MM.1S (cell line): ENCODE measurements around the gene SHC4.

Experiments
- EZH2 ChIP-seq: fragments of 300-600 bp; sonication (generic); optimal IDR thresholded peaks from 2 replicates; pipeline ENCODE3; 2017; ENCODE audit warnings: low read depth, mild to moderate bottlenecking, antibody characterized with exemption, low read length, mixed read lengths
- EZH2phosphoT487 ChIP-seq: fragments of 300-600 bp; sonication (generic); IDR thresholded peaks from 2 replicates; pipeline ENCODE4 v1.6.1; 2018; ENCODE audit warnings: antibody characterized with exemption, low read length
- TF ChIP-seq, protein P1 (sequence below): fragments of 300-600 bp; sonication (generic); IDR thresholded peaks from 2 replicates; pipeline ENCODE4 v1.5.1; 2016; ENCODE audit warnings: antibody characterized with exemption, low read length, mixed read lengths

DNA sequence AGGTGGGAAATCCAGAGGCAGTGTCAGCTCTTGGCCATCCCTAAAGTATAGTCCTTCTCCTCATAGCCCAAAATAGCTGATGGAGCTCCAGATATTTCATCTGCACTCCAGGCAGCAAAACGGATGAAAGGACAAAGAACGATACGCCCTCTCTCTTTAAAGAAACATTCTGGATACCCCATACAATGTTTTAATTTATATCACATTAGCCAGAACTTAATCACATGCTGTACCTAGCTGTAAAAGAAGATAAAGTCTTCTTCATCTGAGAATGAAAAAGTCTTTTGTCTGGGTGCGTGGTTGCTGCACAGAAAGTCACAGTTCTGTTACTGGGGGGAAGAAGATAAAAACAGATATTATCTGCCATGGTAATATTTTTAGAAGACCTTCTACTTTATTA, 4.3 kb upstream of the SHC4 start:
- no peak for TF ChIP-seq EZH2
- no peak for TF ChIP-seq EZH2phosphoT487
- TF ChIP-seq, protein P1, sequence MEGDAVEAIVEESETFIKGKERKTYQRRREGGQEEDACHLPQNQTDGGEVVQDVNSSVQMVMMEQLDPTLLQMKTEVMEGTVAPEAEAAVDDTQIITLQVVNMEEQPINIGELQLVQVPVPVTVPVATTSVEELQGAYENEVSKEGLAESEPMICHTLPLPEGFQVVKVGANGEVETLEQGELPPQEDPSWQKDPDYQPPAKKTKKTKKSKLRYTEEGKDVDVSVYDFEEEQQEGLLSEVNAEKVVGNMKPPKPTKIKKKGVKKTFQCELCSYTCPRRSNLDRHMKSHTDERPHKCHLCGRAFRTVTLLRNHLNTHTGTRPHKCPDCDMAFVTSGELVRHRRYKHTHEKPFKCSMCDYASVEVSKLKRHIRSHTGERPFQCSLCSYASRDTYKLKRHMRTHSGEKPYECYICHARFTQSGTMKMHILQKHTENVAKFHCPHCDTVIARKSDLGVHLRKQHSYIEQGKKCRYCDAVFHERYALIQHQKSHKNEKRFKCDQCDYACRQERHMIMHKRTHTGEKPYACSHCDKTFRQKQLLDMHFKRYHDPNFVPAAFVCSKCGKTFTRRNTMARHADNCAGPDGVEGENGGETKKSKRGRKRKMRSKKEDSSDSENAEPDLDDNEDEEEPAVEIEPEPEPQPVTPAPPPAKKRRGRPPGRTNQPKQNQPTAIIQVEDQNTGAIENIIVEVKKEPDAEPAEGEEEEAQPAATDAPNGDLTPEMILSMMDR = no peak
